AG09309 (cell line): ENCODE data around the gene PRDM10.

Experiments
- DNase-seq: peaks from one replicate; pipeline ENCODE4 v3.0.0-alpha.2; 2010; ENCODE audit warnings: low read depth
- H3K4me3 ChIP-seq: 2 replicates; pipeline ENCODE4 v1.5.1; 2011; ENCODE audit warnings: mild to moderate bottlenecking, low read depth, low read length, moderate library complexity; ENCODE audit not compliant: control insufficient read depth
- TF ChIP-seq, protein P1 (sequence below): IDR thresholded peaks from 2 replicates; pipeline ENCODE4 v1.5.1; 2011; ENCODE audit warnings: mild to moderate bottlenecking, low read depth, low read length, inconsistent platforms; ENCODE audit not compliant: insufficient read depth, control insufficient read depth; ENCODE audit errors: missing control alignments

PRDM10 gene

DNA sequence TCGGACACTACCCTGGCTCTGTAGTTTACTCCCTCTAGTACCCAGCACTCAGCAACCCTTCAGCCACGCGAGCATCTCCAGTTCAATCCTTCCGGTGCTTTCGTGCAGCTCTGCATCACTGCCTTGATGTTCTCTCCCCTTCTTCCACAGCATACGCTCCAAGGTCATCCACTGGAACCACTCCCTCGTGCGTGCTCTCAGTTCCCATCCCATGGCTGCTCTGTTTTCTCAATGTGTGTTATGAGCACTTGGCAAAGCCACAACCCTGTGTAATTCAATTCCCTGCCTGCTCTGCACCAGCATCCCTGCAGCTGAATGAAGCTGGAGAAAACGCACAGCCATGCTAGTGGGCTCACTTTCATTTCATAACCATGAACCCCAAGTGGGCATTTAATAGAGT, 68.7 kb downstream of the PRDM10 start:
- TF ChIP-seq, protein P1, sequence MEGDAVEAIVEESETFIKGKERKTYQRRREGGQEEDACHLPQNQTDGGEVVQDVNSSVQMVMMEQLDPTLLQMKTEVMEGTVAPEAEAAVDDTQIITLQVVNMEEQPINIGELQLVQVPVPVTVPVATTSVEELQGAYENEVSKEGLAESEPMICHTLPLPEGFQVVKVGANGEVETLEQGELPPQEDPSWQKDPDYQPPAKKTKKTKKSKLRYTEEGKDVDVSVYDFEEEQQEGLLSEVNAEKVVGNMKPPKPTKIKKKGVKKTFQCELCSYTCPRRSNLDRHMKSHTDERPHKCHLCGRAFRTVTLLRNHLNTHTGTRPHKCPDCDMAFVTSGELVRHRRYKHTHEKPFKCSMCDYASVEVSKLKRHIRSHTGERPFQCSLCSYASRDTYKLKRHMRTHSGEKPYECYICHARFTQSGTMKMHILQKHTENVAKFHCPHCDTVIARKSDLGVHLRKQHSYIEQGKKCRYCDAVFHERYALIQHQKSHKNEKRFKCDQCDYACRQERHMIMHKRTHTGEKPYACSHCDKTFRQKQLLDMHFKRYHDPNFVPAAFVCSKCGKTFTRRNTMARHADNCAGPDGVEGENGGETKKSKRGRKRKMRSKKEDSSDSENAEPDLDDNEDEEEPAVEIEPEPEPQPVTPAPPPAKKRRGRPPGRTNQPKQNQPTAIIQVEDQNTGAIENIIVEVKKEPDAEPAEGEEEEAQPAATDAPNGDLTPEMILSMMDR: no peak
- DNase-seq: no peak
- H3K4me3 ChIP-seq: no peak overlapping the region

DNA sequence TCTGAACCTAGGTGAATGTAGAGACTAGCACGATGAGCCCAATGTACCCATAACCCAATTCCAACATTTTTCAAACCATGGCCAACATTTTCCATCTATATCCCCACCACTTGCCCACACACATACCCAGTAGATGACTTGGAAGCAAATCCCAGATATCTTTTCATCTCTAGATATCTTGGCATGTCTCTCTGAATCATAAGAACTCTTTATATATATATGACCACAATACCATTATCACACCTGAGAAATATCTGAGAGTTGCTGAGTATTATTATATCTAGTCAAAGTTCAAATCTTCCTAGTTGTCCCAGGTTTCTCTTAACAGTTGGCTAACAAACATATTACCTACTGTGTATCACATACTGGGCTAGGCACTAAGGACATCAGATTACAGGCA, 69.4 kb downstream of the PRDM10 start:
- DNase-seq: no peak
- no peak overlapping the region for H3K4me3 ChIP-seq
- TF ChIP-seq, protein P1: no peak

DNA sequence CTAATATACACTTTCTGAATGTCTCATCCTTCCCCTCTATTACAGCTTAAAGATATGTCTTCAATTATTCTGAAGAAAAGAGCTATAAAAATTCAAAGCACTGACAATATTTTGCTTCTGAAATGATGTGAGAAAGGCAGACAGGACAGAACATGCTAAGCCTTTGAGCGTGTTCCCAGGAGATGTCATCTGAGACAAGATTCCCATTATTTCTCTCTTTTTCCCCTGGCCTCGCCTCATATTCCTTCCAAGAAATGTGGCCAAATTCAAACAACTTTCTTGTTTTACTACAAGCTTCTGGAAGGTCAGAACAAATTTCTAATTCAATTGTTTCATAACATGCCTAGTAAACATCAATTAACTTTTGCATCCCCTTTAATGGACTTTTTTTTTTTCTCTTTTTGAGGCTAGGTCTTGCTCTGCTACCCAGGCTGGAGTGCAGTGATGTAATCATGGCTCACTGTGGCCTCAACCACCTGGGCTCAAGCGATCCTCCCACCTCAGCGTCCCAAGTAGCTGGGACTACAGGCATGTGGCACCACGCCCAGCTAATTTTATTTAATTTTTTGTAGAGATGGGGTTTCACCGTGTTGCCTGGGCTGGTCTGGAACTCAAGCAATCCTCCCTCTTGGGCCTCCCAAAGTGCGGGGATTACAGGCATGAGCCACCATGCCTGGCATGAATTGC, 70.1 kb downstream of the PRDM10 start:
- TF ChIP-seq, protein P1: no peak
- H3K4me3 ChIP-seq: no peak overlapping the region

DNA sequence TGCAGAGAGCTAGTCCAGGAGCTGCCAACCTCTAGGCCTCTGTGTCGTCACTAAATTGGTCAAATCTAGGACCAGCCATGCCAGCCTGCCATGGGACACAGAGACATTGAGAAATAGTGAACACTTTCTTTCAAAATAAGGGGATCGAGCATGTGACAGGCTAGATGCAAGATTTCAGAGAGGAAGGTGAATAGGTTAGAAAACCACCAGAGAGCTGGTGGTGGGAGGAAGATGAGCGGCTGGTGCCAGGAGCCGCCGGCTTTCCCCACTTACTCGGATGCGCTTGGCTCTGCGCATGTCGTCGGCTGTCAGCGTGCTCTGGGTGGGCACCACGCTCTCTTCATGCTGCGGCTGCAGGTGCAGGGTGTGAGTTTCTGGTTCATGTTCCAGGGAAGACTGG, 71.9 kb downstream of the PRDM10 start:
- H3K4me3 ChIP-seq: no peak overlapping the region
- TF ChIP-seq, protein P1: no peak
- no peak for DNase-seq

More for the DNA sequence above, 70.1 kb downstream of the PRDM10 start:
- no peak for DNase-seq

DNA sequence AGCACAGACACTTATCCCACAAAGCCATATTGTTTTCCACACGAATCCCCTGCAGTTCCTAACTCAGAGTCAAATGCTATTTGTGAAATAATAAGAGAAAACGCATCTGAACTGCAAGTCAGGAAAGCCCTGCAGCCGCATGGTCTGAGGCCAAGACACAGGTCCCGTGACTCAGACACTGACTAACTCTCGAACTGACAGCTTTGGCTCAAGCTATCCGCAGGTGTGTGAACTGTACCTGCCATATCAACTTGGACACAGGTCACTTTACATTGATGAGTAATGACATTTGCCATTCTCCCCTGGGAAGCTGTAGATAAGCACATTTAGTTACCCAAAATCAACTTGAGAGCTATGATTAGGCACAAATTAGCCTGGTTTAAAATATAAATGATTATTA, 72.3 kb downstream of the PRDM10 start:
- TF ChIP-seq, protein P1: no peak
- H3K4me3 ChIP-seq: no peak overlapping the region
- DNase-seq: no peak

DNA sequence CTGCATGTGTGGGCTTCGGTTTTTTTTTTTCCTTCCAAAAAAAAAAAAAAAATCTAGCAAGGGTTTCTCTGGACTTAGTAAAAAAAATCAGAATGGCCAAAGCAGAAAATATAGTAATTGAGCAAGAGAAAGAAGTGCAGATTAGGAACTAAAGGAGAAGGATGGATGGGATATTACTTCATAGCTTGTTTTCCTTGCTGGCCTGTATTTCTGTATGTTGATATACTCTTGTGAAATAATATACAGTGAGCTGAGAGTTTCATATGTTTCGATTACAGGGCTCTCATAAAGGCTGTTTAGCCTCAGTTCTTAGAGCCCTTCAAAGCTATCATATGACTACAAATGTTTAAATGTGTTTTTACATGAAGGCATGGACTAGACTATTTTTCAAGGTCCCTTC, 72.9 kb downstream of the PRDM10 start:
- no peak for DNase-seq
- TF ChIP-seq, protein P1: no peak
- H3K4me3 ChIP-seq: no peak overlapping the region
